IMR-90 (cell line): Measurements from ENCODE around the gene C21orf91. TPM values are rescaled to one million over a fixed set of nuclear protein-coding genes. Genes with fewer than 3 reads are reported as not detected.

ENCODE experiments used
- ATAC-seq: fragments of 200-7000 bp; cut with Tn5 transposase; 2 replicates; pipeline ENCODE4 v1.9.1; 2020; ENCODE audit warnings: low read depth, mild to moderate bottlenecking, moderate library complexity
- BruUV-seq: library from RNA; stranded (reverse); fragments of 400-500 nt; replicated peaks from 2 replicates; lab custom pipeline; 2021; lab: Mats Ljungman, UMichigan
- CTCF ChIA-PET: fragments of 300-600 bp; formaldehyde crosslinking; extraction: SDS; loops from one replicate; lab custom pipeline; 2021; ENCODE audit warnings: antibody characterized with exemption; lab: Yijun Ruan, JAX
- POLR2A ChIA-PET: fragments of 300-600 bp; sonication (Branson Sonifier 250); formaldehyde crosslinking; loops from one replicate; lab custom pipeline; 2022; ENCODE audit warnings: antibody characterized with exemption; ENCODE audit not compliant: unreplicated experiment; lab: Charles Lee
- DNase-seq: peaks from one replicate; pipeline ENCODE4 v3.0.0; 2013
- H2AFZ ChIP-seq: replicated peaks from 2 replicates; pipeline ENCODE3; 2013; ENCODE audit warnings: low read length, mild to moderate bottlenecking; ENCODE audit not compliant: poor library complexity
- H2AK5ac ChIP-seq: 2 replicates; pipeline ENCODE4 v1.6.1; 2013; ENCODE audit warnings: low read depth, low read length, inconsistent platforms
- H2AK9ac ChIP-seq: replicated peaks from 2 replicates; pipeline ENCODE3; 2013; ENCODE audit warnings: mild to moderate bottlenecking, low read depth, low read length, moderate library complexity; ENCODE audit not compliant: poor library complexity
- H2BK120ac ChIP-seq: 2 replicates; pipeline ENCODE4 v1.6.1; 2013; ENCODE audit warnings: low read depth, low read length, inconsistent platforms
- H2BK15ac ChIP-seq: 3 replicates; pipeline ENCODE4 v1.6.1; 2013; ENCODE audit warnings: low read depth, low read length, inconsistent platforms
- H2BK20ac ChIP-seq: 2 replicates; pipeline ENCODE4 v1.6.1; 2013; ENCODE audit warnings: low read depth, mild to moderate bottlenecking, inconsistent platforms, low read length, moderate library complexity
- H2BK5ac ChIP-seq: 2 replicates; pipeline ENCODE4 v1.6.1; 2013; ENCODE audit warnings: mild to moderate bottlenecking, low read depth, low read length, inconsistent platforms; ENCODE audit not compliant: poor library complexity, severe bottlenecking
- H3K14ac ChIP-seq: replicated peaks from 2 replicates; pipeline ENCODE4 v1.6.1; 2013; ENCODE audit warnings: low read depth, low read length, inconsistent platforms
- H3K18ac ChIP-seq: 2 replicates; pipeline ENCODE4 v1.6.1; 2013; ENCODE audit warnings: low read depth, low read length, control low read depth
- H3K23ac ChIP-seq: 2 replicates; pipeline ENCODE4 v1.6.1; 2013; ENCODE audit warnings: low read depth, low read length, inconsistent platforms
- H3K27ac ChIP-seq: 2 replicates; pipeline ENCODE4 v1.5.1; 2013; ENCODE audit warnings: mild to moderate bottlenecking, control low read depth, low read length; ENCODE audit not compliant: insufficient read depth
- H3K27me3 ChIP-seq: 2 replicates; pipeline ENCODE4 v1.6.1; 2013; ENCODE audit warnings: low read length; ENCODE audit not compliant: control insufficient read depth, insufficient read depth
- H3K36me3 ChIP-seq: 2 replicates; pipeline ENCODE4 v1.6.1; 2013; ENCODE audit warnings: low read length, mixed read lengths; ENCODE audit not compliant: control insufficient read depth, insufficient read depth
- H3K4ac ChIP-seq: 2 replicates; pipeline ENCODE4 v1.6.1; 2013; ENCODE audit warnings: low read depth, low read length, inconsistent platforms
- H3K4me1 ChIP-seq: 2 replicates; pipeline ENCODE4 v1.6.1; 2013; ENCODE audit warnings: low read length, mixed read lengths; ENCODE audit not compliant: control insufficient read depth, insufficient read depth
- H3K4me2 ChIP-seq: 2 replicates; pipeline ENCODE4 v1.6.1; 2013; ENCODE audit warnings: low read depth, mild to moderate bottlenecking, control low read depth, low read length, moderate library complexity
- H3K4me3 ChIP-seq: 2 replicates; pipeline ENCODE4 v1.5.1; 2013; ENCODE audit warnings: low read depth, mild to moderate bottlenecking, control low read depth, low read length, moderate library complexity; ENCODE audit not compliant: insufficient read depth
- H3K56ac ChIP-seq: 2 replicates; pipeline ENCODE4 v1.6.1; 2013; ENCODE audit warnings: low read length, inconsistent platforms; ENCODE audit not compliant: insufficient read depth; ENCODE audit errors: extremely low read depth
- H3K79me1 ChIP-seq, 2 experiments: 2 replicates each; pipeline ENCODE4 v1.6.1; 2013; ENCODE audit warnings: low read length in 2 of 2, inconsistent platforms in 1 of 2, low read depth in 1 of 2
- H3K9ac ChIP-seq: 2 replicates; pipeline ENCODE4 v1.6.1; 2013; ENCODE audit warnings: low read depth, low read length, control low read depth
- H3K9me1 ChIP-seq: 2 replicates; pipeline ENCODE4 v1.6.1; 2013; ENCODE audit warnings: low read length, inconsistent platforms; ENCODE audit not compliant: insufficient read depth
- H3K9me3 ChIP-seq: 2 replicates; pipeline ENCODE4 v1.6.1; 2013; ENCODE audit warnings: low read length; ENCODE audit not compliant: control insufficient read depth, insufficient read depth
- H4K20me1 ChIP-seq: 2 replicates; pipeline ENCODE4 v1.6.1; 2013; ENCODE audit warnings: low read length, inconsistent platforms; ENCODE audit not compliant: insufficient read depth
- H4K5ac ChIP-seq: 2 replicates; pipeline ENCODE4 v1.6.1; 2013; ENCODE audit warnings: mild to moderate bottlenecking, low read depth, low read length, control low read depth
- H4K8ac ChIP-seq, 2 experiments: 2 replicates each; pipeline ENCODE4 v1.6.1; 2013; ENCODE audit warnings: low read depth in 2 of 2, low read length in 2 of 2, control low read depth in 1 of 2, inconsistent platforms in 1 of 2
- H4K91ac ChIP-seq: 2 replicates; pipeline ENCODE4 v1.6.1; 2013; ENCODE audit warnings: low read depth, low read length, inconsistent platforms; ENCODE audit not compliant: insufficient read depth
- RAD21 ChIP-seq: IDR thresholded peaks from 2 replicates; pipeline ENCODE4 v1.6.1; 2012; ENCODE audit warnings: low read length, improper control_type of control experiment
- SMC3 ChIP-seq: fragments of 150-350 bp; IDR thresholded peaks from 2 replicates; pipeline ENCODE4 v1.6.1; 2016; ENCODE audit warnings: low read depth, mild to moderate bottlenecking, antibody characterized with exemption, low read length, moderate library complexity
- WGBS, 2 experiments: methylation state at CpG; one replicate each; pipeline versions ENCODE4 v1.1.5 to v1.1.7; 2013; ENCODE audit warnings: missing lambda C conversion rate in 2 of 2; ENCODE audit not compliant: insufficient read length in 1 of 2; ENCODE audit errors: extremely low coverage in 2 of 2; 5-methylcytosine and 5-hydroxymethylcytosine counted together
- dilution Hi-C: fragments of 300-500 bp; cut with HindIII; formaldehyde crosslinking; loops from one replicate; pipeline ENCODE4 v1.14.3; 2018; ENCODE audit warnings: low sequenced_read_pairs; ENCODE audit not compliant: unreplicated experiment
- in situ Hi-C: fragments of 300-500 bp; cut with MboI; formaldehyde crosslinking; loops from 3 replicates; pipeline ENCODE4 v1.14.3; 2019; ENCODE audit warnings: low sequenced_read_pairs, inconsistent platforms, mixed read lengths
- intact Hi-C: fragments of 100-400 bp; cut with micrococcal nuclease; formaldehyde crosslinking; loops from 2 replicates; pipeline ENCODE4 v1.10.0; 2022
- polyA plus RNA-seq, 3 experiments: library from polyadenylated mRNA; depleted of rRNA; stranded (reverse); fragments of >200 nt; gene quantifications; 2 replicates each; pipeline ENCODE4 v1.2.3, GENCODE V29; 2012; ENCODE audit warnings: low replicate concordance in 1 of 3
- total RNA-seq: library from RNA; depleted of rRNA; stranded (reverse); fragments of >200 nt; gene quantifications from 2 replicates; pipeline ENCODE4 v1.2.3, GENCODE V29; 2012
- TF ChIP-seq, protein P1 (sequence below): fragments of 150-350 bp; IDR thresholded peaks from 2 replicates; pipeline ENCODE4 v1.6.1; 2017; ENCODE audit warnings: mild to moderate bottlenecking, antibody characterized with exemption, low read length, low read depth

C21orf91 gene
- total and polyA plus RNA-seq, 2 of the 4 experiments (the other 2 are of a cell fraction) = 3.7 to 9.3 TPM

DNA sequence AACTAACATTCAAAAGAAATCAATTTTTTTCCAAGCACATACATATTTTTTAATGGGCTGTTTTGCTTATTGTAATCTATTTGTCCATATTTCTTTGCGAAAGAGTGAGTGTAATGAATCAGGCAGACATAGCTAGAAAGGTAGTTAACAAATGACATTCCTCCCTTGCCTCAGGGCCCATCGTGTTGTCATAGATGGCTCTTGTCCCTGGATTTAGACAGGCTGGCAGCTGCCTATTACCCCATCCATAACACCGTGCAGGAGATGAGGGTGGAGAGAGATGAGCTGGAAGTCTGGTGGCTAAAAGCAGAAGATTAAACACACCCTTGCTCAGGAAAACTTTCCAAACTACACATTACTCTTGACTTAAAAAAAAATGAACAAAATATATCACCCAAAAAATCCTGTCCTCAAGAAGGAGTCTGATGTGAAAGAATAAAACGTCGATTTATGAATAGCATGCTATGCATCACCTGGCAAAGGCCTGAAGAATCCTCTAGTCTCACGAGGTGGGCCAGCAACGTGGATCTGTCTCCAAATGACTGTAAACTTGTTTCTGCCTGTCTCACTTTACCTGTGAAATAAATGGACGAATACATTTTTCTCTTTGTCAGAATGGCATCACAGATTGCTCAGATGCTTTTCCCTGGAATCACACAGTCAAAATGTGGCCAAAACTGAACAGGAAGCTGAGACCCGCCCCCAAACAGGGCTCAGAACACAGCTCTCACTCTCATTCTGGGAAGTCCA, 55.7 kb downstream of the C21orf91 start:
- Histone ChIP-seq H4K91ac (no peak overlapping the region), H2AK9ac (no peak overlapping the region), H4K5ac (no peak overlapping the region), H4K8ac (no peak overlapping the region), H3K23ac (no peak overlapping the region), H3K4ac (no peak overlapping the region), H3K9ac (no peak overlapping the region), H3K27ac (no peak overlapping the region), H3K36me3 (no peaks in the 10 kb centered on the region), H3K18ac (no peak overlapping the region), H3K4me1 (no peaks in the 10 kb centered on the region), H3K4me2 (no peak overlapping the region), H2BK120ac (no peak overlapping the region), H3K56ac (no peak overlapping the region), H3K9me1 (no peaks in the 10 kb centered on the region), H2BK15ac (no peak overlapping the region), H2BK20ac (no peak overlapping the region), H3K4me3 (no peak overlapping the region), H3K27me3 (no peaks in the 10 kb centered on the region), H3K79me1 (no peaks in the 10 kb centered on the region), H3K14ac (no peak overlapping the region), H4K20me1 (no peaks in the 10 kb centered on the region), H2AK5ac (no peak overlapping the region), H3K9me3 (no peaks in the 10 kb centered on the region), H2AFZ (no peak overlapping the region), H2BK5ac (no peak overlapping the region)
- no peak for DNase-seq
- CTCF ChIA-PET = no interaction called here
- intact Hi-C loops (no loop called here), dilution Hi-C loops (no loop called here), in situ Hi-C loops (no loop called here)
- POLR2A ChIA-PET = interaction anchor here (0.5 kb wide), 1 partner anchor 288 kb away, joined by 5 read pairs; no protein-coding TSS in a partner anchor
- TF ChIP-seq SMC3 (no peak), RAD21 (no peak)
- TF ChIP-seq, protein P1, sequence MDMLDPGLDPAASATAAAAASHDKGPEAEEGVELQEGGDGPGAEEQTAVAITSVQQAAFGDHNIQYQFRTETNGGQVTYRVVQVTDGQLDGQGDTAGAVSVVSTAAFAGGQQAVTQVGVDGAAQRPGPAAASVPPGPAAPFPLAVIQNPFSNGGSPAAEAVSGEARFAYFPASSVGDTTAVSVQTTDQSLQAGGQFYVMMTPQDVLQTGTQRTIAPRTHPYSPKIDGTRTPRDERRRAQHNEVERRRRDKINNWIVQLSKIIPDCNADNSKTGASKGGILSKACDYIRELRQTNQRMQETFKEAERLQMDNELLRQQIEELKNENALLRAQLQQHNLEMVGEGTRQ = no peak
- ATAC-seq = no peak
- no TSS peak for BruUV-seq
- WGBS, 2 experiments = 26% methylated on average over 2 of the region's 9 CpGs; no CpG with 5 or more reads in 1 of the 2 experiments
